T-helper 1 cell treated with Interleukin-12 subunit alpha and Interleukin-12 subunit beta and Interleukin-4 antibody, amounts not matched to agents 30 μg/mL and 1 μg/mL, for 36 hours (primary cell): ENCODE data around the gene UBASH3A.

ENCODE experiments used
- H3K27ac Mint-ChIP-seq: one replicate; pipeline ENCODE4 v1.8.0; 2021; ENCODE audit warnings: mild to moderate bottlenecking, mixed read lengths
- H3K27me3 Mint-ChIP-seq: one replicate; pipeline ENCODE4 v1.8.0; 2021; ENCODE audit warnings: low read depth, mixed read lengths
- H3K36me3 Mint-ChIP-seq: one replicate; pipeline ENCODE4 v1.8.0; 2021; ENCODE audit warnings: low read depth, mixed read lengths
- H3K4me1 Mint-ChIP-seq: one replicate; pipeline ENCODE4 v1.8.0; 2021; ENCODE audit warnings: low read depth, mixed read lengths
- H3K4me3 Mint-ChIP-seq: one replicate; pipeline ENCODE4 v1.8.0; 2021; ENCODE audit warnings: mild to moderate bottlenecking, moderate library complexity, mixed read lengths
- H3K9me3 Mint-ChIP-seq: one replicate; pipeline ENCODE4 v1.8.0; 2021; ENCODE audit warnings: mixed read lengths

Gene UBASH3A, protein sequence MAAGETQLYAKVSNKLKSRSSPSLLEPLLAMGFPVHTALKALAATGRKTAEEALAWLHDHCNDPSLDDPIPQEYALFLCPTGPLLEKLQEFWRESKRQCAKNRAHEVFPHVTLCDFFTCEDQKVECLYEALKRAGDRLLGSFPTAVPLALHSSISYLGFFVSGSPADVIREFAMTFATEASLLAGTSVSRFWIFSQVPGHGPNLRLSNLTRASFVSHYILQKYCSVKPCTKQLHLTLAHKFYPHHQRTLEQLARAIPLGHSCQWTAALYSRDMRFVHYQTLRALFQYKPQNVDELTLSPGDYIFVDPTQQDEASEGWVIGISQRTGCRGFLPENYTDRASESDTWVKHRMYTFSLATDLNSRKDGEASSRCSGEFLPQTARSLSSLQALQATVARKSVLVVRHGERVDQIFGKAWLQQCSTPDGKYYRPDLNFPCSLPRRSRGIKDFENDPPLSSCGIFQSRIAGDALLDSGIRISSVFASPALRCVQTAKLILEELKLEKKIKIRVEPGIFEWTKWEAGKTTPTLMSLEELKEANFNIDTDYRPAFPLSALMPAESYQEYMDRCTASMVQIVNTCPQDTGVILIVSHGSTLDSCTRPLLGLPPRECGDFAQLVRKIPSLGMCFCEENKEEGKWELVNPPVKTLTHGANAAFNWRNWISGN

DNA sequence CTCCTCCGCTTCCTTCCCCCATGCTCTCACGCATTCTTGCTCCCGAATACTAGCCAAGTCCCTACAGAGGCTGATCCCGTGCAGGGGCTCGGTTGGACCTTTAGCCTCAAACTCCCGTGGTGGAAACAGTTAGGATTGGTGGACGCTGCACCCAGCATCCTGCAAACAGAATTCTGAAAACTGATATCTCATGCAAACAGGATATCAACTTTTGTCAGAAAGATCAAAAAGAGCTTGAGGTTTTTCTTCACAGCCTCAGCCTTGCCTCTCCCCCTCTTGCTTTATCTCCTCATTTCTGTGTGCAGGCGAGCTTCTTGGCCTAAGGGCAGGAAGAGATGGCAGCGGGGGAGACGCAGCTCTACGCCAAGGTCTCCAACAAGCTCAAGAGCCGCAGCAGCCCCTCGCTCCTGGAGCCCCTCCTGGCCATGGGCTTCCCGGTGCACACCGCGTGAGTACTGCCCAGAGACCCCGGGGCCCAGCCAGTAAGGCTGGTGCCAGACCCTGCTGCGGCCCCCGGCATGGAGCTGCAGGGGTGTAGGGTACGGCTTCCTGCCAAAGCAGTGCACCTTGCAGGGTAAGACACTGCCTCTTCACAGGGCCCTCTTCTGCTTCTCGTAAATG, at the start of gene UBASH3A:
Gene UBASH3A (plus strand): TSS at position 292 of the 621 bp plus-strand sequence. CDS start 44 bp downstream, at position 336.
- no peaks in the 10 kb centered on the region for H3K27me3 Mint-ChIP-seq
- H3K9me3 Mint-ChIP-seq = peaks cover 9% of the 10 kb centered on the region
- peak within 1 kb of the TSS; percentile 93 for H3K27ac Mint-ChIP-seq
- peaks cover 31% of the 10 kb centered on the region for H3K36me3 Mint-ChIP-seq
- peak within 1 kb of the TSS; percentile 96 for H3K4me3 Mint-ChIP-seq
- H3K4me1 Mint-ChIP-seq = peaks cover 54% of the 10 kb centered on the region

DNA sequence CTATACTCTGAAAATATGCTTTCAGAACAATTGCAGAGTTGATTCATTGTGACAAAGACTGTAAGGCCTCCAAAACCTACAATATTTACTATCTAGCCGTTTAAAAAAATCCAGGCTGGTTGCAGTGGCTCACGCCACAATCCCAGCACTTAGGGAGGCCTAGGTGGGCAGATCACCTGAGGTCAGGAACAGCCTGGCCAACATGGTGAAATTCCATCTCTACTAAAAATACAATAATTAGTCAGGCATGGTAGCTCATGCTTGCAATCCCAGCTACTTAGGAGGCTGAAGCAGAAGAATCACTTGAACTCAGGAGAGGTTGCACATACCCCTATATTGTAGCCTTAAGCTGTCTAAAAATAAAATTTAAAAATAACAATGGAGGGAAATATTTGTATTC, 47.7 kb upstream of the UBASH3A start:
- H3K27me3 Mint-ChIP-seq = peaks cover 6% of the 10 kb centered on the region
- no peak overlapping the region for H3K27ac Mint-ChIP-seq
- H3K4me1 Mint-ChIP-seq = peaks cover 3% of the 10 kb centered on the region
- no peak overlapping the region for H3K4me3 Mint-ChIP-seq
- H3K36me3 Mint-ChIP-seq = peaks cover 5% of the 10 kb centered on the region
- peaks cover 42% of the 10 kb centered on the region for H3K9me3 Mint-ChIP-seq

DNA sequence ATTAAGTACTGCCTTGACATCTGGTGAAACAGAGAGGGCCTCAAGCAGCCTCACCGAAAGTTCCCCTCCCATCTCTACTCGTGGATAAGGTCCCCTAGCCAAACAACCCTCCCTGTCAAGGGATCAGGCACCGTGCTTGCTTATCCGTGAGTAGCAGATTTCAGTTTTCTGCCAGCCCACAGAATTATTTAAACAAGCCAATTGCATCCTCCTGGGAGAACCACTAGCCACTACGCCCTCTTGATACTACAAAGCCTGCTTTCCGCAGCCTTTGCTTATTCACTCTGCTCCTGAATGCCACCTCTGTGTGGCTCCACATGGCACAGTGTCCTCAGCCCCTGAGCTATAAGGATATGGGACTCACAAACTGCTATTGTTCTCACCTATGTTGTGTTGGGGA, 47.1 kb upstream of the UBASH3A start:
- Mint-ChIP-seq H3K9me3 (peaks cover 42% of the 10 kb centered on the region), H3K4me1 (peaks cover 3% of the 10 kb centered on the region), H3K36me3 (peaks cover 5% of the 10 kb centered on the region), H3K4me3 (no peak overlapping the region), H3K27me3 (peaks cover 6% of the 10 kb centered on the region), H3K27ac (no peak overlapping the region)

DNA sequence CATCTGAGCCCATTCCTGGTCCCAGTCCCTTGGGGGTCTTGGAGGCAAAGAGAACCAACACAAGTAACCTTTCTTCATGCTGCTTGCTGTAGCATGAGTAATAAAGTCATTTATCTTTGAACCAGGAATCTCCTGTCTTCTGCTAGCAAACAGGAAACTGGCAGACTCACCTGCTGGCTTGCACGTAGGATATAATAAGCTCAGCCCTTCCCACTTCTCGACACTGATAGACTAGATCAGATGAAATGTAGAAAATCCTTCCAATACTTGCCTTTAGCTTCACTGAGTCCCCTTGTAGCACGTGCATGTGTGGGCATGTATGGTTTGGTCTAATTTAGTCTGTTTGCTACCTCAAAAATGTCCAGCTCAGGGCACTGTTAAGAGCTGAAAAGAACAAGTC, 46.4 kb upstream of the UBASH3A start:
- Mint-ChIP-seq H3K9me3 (peaks cover 42% of the 10 kb centered on the region), H3K4me1 (peaks cover 3% of the 10 kb centered on the region), H3K27ac (no peak overlapping the region), H3K36me3 (peaks cover 5% of the 10 kb centered on the region), H3K4me3 (no peak overlapping the region), H3K27me3 (peaks cover 12% of the 10 kb centered on the region)

DNA sequence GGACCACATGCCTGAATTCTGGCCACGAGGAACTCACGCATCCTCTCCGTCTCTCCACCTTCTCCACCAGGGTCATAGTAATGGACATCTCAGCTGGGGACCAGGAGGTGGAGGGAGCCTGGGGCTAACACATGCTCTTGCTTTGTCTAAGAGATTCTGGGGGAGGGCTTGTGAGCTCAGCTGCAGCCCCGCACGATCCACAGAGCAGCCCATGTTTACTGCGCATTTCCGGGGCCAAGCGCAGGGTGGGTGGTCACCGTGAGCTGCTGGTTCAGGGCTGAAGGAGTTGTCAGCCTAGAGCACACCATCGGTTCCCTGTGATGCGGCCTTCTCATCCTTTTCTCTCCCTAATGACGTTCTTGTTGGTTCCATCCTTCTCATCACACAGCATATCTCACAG, 45.4 kb upstream of the UBASH3A start:
- no peak overlapping the region for H3K27ac Mint-ChIP-seq
- H3K9me3 Mint-ChIP-seq = peaks cover 42% of the 10 kb centered on the region
- no peak overlapping the region for H3K4me3 Mint-ChIP-seq
- H3K36me3 Mint-ChIP-seq = peaks cover 5% of the 10 kb centered on the region
- H3K4me1 Mint-ChIP-seq = peaks cover 3% of the 10 kb centered on the region
- peaks cover 19% of the 10 kb centered on the region for H3K27me3 Mint-ChIP-seq

DNA sequence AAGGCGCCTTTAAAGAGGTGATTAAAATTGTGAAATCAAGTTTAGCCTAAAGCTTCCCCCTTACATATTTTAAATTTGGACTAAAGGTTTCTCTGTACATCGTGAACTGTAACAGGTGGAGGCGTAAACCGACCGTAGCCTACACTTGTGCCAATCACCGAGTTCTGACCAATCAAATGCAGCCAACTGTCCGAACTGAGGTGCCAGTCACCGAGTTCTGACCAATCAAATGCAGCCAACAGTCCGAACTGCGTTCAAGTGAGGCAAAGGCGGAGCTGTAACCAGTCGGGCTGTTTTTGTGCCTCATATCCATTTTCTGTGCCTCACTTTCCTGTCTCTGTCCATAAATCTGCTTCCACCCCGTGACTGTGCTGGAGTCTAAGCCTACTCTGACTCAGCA, 44.8 kb upstream of the UBASH3A start:
- Mint-ChIP-seq H3K9me3 (peaks cover 37% of the 10 kb centered on the region), H3K27ac (no peak overlapping the region), H3K36me3 (peaks cover 5% of the 10 kb centered on the region), H3K4me1 (peaks cover 2% of the 10 kb centered on the region), H3K27me3 (peaks cover 16% of the 10 kb centered on the region), H3K4me3 (no peak overlapping the region)

DNA sequence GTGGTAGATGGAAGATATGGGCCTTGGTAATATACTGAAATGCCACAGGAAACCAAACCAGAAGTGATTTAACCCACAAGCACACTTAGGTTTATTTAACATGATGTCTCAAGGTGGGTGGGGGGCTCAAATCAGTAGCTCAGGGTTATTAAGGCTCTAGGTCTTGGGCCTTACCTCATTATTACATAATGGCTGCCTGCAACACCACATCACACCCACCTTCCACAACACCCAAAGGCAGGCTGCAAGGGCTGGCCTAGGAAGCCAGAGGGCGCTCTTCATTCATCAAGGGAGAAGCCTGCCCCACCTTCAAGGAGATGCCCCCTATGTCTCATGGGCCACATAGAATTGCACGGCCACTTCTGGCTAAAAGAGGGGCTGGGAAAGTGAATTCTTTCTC, 43.4 kb upstream of the UBASH3A start:
- H3K27me3 Mint-ChIP-seq = peaks cover 21% of the 10 kb centered on the region
- peaks cover 2% of the 10 kb centered on the region for H3K4me1 Mint-ChIP-seq
- H3K36me3 Mint-ChIP-seq = no peaks in the 10 kb centered on the region
- no peak overlapping the region for H3K4me3 Mint-ChIP-seq
- no peak overlapping the region for H3K27ac Mint-ChIP-seq
- peaks cover 25% of the 10 kb centered on the region for H3K9me3 Mint-ChIP-seq

DNA sequence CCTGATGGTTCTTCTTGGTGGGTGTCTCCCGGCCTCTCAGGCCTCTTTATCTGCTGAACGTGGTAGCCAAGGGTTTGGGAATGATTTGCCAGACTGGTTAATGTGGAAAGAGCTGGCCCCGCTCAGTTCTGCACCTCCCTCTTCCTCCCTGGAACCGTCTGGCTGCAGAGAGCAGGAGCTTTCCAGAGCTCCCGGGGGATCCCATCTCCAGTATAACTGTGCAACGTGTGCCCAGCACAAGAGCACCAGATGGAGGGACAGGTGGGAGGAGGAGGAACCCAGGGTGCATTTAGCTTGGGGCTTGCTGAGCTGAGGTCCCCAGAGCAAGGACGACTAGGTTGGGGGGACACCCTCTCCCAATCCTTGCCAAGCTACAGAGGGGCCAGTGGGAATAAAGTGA, 42.4 kb upstream of the UBASH3A start:
- Mint-ChIP-seq H3K9me3 (peaks cover 16% of the 10 kb centered on the region), H3K27me3 (peaks cover 21% of the 10 kb centered on the region), H3K36me3 (no peaks in the 10 kb centered on the region), H3K27ac (no peak overlapping the region), H3K4me1 (peaks cover 2% of the 10 kb centered on the region), H3K4me3 (no peak overlapping the region)

DNA sequence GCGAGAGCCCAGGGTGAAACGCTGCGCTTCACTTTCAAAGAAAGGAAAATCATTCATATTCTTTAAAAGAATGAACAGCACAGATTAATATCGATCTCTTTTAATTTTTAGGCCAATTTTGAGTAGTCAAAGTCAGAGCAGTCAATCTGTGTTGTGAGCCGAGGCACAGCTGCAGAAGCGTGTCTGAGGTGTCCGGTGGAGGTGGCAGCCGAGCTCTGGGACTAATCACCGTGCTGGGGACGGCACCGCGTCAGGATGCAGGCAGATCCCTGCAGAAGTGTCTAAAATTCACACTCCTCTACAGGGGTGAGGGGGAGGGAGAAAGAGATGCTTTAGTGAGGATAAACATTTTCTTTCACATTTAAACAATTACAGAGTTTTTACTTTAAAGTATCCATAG, 41.5 kb upstream of the UBASH3A start:
- peaks cover 21% of the 10 kb centered on the region for H3K27me3 Mint-ChIP-seq
- H3K36me3 Mint-ChIP-seq = no peaks in the 10 kb centered on the region
- no peak overlapping the region for H3K27ac Mint-ChIP-seq
- no peak overlapping the region for H3K4me3 Mint-ChIP-seq
- peaks cover 2% of the 10 kb centered on the region for H3K4me1 Mint-ChIP-seq
- H3K9me3 Mint-ChIP-seq = peaks cover 7% of the 10 kb centered on the region

DNA sequence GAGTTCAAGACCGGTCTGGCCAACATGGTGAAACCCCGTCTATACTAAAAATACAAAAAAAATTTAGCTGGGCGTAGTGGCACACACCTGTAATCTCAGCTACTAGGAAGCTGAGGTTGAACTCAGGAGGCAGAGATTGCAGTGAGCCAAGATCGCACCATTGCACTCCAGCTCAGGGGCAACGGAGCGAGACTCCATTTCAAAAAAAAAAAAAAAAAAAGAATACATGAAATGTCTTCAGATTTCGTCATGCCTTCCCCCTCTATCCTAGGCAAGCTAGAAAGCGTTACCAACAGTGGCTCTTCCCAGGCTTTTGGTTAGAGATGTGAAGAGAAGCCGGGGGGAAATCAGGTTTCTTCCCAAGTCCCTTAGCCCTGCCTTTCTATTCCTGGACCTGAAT, 41.0 kb upstream of the UBASH3A start:
- Mint-ChIP-seq H3K36me3 (no peaks in the 10 kb centered on the region), H3K27me3 (peaks cover 21% of the 10 kb centered on the region), H3K27ac (no peak overlapping the region), H3K9me3 (peaks cover 3% of the 10 kb centered on the region), H3K4me3 (no peak overlapping the region), H3K4me1 (no peaks in the 10 kb centered on the region)

DNA sequence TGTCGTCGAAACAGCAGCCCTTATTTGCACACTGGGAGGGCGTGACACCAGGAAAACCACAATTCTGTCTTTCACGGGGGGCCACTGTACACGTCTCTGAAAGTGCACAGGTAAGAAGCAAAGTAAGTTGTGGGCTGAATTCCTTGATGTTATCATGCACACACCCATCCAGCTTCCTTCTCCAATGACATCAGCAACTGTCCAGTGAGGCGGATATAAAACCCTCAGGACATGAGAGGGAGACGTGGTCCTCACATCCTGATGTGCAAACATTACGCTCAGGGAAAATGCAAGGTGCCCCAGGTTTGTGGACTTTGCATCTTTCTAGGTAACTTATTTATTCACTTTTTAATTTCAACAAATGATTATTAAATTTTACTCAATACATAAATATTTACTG, 40.4 kb upstream of the UBASH3A start:
- Mint-ChIP-seq H3K27ac (no peak overlapping the region), H3K4me3 (no peak overlapping the region), H3K9me3 (no peaks in the 10 kb centered on the region), H3K36me3 (no peaks in the 10 kb centered on the region), H3K27me3 (peaks cover 21% of the 10 kb centered on the region), H3K4me1 (peaks cover 3% of the 10 kb centered on the region)

DNA sequence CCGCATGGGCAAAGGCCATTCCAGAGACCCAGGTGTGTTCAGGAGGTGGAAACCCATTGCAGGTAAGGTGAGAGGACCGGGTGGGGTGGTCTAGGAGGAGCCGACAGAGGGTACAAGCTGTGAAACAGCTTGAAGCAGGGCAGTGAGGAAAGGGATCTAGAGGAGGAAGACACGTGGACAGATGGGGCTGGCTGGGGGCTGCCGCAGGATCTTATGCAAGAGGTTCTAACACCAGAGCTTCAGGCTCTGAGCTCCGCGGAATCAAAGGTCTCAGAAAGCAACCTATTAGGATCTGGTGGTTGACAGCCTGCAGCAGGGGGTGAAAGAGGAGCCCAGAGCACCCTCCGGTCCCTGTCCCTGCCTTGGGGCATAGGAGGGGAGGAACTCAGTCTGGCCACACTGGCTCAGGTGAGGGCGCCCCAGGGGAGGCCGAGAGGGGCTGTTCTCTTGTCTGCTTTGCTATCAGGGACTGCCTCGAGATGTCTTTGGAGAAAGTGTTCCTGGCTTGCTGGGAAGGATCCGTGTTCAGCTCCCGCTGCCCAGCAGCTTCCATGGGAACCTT, 39.3 kb upstream of the UBASH3A start:
- H3K27me3 Mint-ChIP-seq = peaks cover 21% of the 10 kb centered on the region
- H3K36me3 Mint-ChIP-seq = no peaks in the 10 kb centered on the region
- no peak overlapping the region for H3K4me3 Mint-ChIP-seq
- no peaks in the 10 kb centered on the region for H3K9me3 Mint-ChIP-seq
- peaks cover 3% of the 10 kb centered on the region for H3K4me1 Mint-ChIP-seq
- no peak overlapping the region for H3K27ac Mint-ChIP-seq

DNA sequence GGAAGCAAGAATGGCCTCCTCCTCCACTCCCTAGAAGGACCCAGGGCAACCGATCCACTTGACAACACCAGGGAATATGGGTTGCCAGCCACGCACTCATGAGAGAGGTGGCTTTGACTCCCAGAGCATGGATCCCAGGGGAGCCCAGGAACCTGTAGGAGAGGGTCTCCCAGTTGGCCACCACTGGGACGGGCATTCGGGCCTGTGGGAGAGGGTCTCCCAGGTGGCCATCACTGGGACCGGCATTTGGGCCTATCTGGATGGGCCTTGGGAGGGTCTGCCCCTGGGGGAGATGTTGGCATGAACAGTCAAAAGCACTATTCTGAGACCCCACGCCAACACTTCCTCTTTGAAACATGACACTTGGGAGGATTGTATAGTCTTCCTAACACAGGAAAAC, 37.9 kb upstream of the UBASH3A start:
- H3K27ac Mint-ChIP-seq = no peak overlapping the region
- H3K9me3 Mint-ChIP-seq = no peaks in the 10 kb centered on the region
- no peak overlapping the region for H3K4me3 Mint-ChIP-seq
- no peaks in the 10 kb centered on the region for H3K36me3 Mint-ChIP-seq
- H3K4me1 Mint-ChIP-seq = peaks cover 4% of the 10 kb centered on the region
- peaks cover 21% of the 10 kb centered on the region for H3K27me3 Mint-ChIP-seq

DNA sequence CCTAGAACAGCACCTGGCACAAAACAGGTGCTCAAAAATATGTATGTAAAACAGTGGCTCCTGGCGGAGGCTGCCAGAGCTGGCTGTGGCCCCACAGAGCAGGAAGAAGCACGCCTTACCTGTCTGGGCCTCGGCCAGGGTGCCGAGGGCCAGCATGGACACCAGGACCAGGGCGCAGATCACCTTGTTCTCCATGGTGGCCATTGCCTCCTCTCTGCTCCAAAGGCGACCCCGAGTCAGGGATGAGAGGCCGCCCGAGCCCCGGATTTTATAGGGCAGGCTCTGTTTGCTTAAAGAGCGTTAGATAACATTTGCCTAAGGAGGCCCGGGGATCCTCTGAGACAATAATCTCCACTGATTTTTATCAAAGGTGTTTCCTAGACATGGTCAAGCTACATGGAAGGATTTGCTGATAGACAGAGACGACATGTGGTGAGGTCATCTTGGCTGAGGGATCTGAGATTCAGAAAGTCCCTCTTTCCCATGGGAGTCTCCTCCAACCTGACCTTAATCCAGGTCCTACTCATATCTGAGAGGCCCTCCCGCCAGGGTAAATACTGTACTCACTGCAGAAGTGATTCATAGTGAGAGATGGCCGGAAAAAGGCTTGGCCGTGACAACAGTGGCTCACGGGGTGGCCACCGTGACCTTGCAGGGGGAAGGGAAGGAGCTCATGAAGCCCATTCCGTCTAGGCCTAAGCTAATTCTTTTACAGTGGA, 37.3 kb upstream of the UBASH3A start, which contains the start of gene TFF1:
Gene TFF1 (minus strand): TSS at position 244 of the 719 bp plus-strand sequence. CDS start 40 bp downstream, at position 204.
- H3K27ac Mint-ChIP-seq = no peak within 1 kb of the TSS

More for the DNA sequence above, 37.3 kb upstream of the UBASH3A start, which contains the start of gene TFF1:
- Mint-ChIP-seq H3K4me3 (no peak within 1 kb of the TSS), H3K27me3 (peaks cover 21% of the 10 kb centered on the region), H3K4me1 (peaks cover 4% of the 10 kb centered on the region), H3K36me3 (no peaks in the 10 kb centered on the region), H3K9me3 (no peaks in the 10 kb centered on the region)
